ENCODE measurements around the gene BCL10. TPM values are rescaled to one million over a fixed set of nuclear protein-coding genes. Genes with fewer than 3 reads are reported as not detected.

Gene BCL10
- total RNA-seq, 4 donors from 2014 or later = 34.2 to 65.5 (median 56.5) TPM

DNA sequence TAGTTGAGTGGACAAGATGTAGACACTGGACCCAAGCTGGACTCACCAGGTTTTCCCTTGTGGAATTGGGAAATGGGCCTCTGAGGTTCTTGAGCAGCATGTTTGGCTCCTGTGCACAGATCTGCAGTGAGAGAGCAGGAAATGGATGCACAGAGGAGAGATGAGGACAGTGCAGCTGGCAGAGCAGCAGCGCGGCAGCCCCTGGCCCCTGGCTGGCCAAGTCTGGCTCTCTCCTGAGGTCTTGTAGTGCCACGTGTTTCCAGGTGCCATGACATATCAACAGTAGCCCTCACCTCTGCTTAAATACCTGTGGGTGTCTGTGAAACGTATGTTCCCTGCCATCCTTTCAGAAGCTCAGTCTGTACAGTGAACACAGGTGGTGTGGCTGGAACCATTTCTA is 19.2 kb upstream of the BCL10 start:
- WGBS, 2 donors (ENCODE audit: low coverage in 1 of 2) = 85% methylated on average over 4 of the region's 4 CpGs; no CpG with 5 or more reads in 1 of the 2 donors
- Histone ChIP-seq H3K36me3 (no peaks in the 10 kb centered on the region), H3K9me3 (no peaks in the 10 kb centered on the region), H3K4me1 (peaks cover 9 to 20% (median 15%) of the 10 kb centered on the region in 4 donors), H3K27me3 (no peaks in the 10 kb centered on the region), H3K27ac (no peak overlapping the region), H3K4me3 (no peak overlapping the region)
- no peak for TF ChIP-seq POLR2A (IDR thresholded peaks at IDR 0.05)
- in situ Hi-C loops (cut with MboI; ENCODE audit: low pct_ligation_motif_present in 1 of 4, low pct_unique_long_range_greater_than_20kb in 1 of 4, low sequenced_read_pairs in 3 of 4) (no loop called here), intact Hi-C loops (cut with DNase I; ENCODE audit: low total_unique reads) (no loop called here)
- no peak for DNase-seq

DNA sequence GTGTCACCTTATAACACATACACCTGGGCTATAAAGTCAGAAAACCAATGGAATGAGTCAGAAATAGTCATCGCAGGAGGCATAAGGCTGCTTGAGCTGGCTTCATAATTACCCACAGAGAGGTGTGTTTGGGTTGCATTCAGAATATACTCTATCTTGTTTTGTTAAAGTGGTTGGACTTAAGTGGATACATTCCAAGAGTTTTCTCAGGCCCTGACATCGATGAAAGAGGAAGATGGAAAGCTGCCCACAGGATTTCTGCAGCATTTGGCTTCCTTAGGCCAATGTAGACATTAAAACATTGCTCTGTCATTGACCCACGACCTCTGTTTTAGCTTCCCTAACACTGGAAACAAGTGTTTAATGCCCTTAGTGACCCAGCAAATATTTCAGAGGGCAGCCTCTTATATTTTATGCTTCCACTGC is 18.6 kb upstream of the BCL10 start:
- in situ Hi-C loops (cut with MboI; ENCODE audit: low pct_ligation_motif_present in 1 of 4, low pct_unique_long_range_greater_than_20kb in 1 of 4, low sequenced_read_pairs in 3 of 4) (no loop called here), intact Hi-C loops (cut with DNase I; ENCODE audit: low total_unique reads) (no loop called here)
- Histone ChIP-seq H3K27ac (no peak overlapping the region), H3K4me1 (peaks cover 9 to 20% (median 15%) of the 10 kb centered on the region in 4 donors), H3K9me3 (no peaks in the 10 kb centered on the region), H3K4me3 (no peak overlapping the region), H3K27me3 (no peaks in the 10 kb centered on the region), H3K36me3 (no peaks in the 10 kb centered on the region)
- WGBS, 2 donors (ENCODE audit: low coverage in 1 of 2) = 46 to 60% methylated on average over 2 to 3 of the region's 3 CpGs
- TF ChIP-seq POLR2A (IDR thresholded peaks at IDR 0.05) (no peak), EP300 (IDR thresholded peaks at IDR 0.05; ENCODE audit: low read depth) (no peak), POLR2AphosphoS5 (IDR thresholded peaks at IDR 0.05) (no peak)
- TF ChIP-seq, protein P1, sequence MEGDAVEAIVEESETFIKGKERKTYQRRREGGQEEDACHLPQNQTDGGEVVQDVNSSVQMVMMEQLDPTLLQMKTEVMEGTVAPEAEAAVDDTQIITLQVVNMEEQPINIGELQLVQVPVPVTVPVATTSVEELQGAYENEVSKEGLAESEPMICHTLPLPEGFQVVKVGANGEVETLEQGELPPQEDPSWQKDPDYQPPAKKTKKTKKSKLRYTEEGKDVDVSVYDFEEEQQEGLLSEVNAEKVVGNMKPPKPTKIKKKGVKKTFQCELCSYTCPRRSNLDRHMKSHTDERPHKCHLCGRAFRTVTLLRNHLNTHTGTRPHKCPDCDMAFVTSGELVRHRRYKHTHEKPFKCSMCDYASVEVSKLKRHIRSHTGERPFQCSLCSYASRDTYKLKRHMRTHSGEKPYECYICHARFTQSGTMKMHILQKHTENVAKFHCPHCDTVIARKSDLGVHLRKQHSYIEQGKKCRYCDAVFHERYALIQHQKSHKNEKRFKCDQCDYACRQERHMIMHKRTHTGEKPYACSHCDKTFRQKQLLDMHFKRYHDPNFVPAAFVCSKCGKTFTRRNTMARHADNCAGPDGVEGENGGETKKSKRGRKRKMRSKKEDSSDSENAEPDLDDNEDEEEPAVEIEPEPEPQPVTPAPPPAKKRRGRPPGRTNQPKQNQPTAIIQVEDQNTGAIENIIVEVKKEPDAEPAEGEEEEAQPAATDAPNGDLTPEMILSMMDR (IDR thresholded peaks at IDR 0.05) = no peak
- DNase-seq = no peak

DNA sequence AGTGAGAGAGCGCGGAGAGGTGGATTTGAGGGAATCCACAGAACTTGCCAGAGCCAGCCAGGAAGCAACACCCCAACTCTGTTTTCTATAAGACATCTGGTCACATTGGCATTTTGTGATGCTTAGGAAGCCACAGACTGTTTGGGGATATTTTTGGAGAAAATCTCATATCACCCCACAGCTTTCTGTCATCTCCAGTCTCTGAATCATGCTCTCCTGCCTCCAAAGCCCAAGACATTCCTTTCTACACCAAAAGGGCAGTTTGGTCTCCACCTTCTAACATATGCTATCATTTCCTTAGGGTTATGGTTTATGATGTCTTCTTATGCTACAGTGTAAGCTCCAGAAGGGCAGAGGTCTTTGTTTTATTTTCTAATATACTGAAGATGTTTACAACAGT is 14.4 kb upstream of the BCL10 start:
- H3K9me3 ChIP-seq = no peaks in the 10 kb centered on the region
- H3K4me1 ChIP-seq = no peaks in the 10 kb centered on the region
- intact Hi-C loops (cut with DNase I; ENCODE audit: low total_unique reads) (no loop called here), in situ Hi-C loops (cut with MboI; ENCODE audit: low pct_ligation_motif_present in 1 of 4, low pct_unique_long_range_greater_than_20kb in 1 of 4, low sequenced_read_pairs in 3 of 4) (no loop called here)
- WGBS, 2 donors (ENCODE audit: low coverage in 1 of 2) = 97 to 100% methylated on average over 2 of the region's 2 CpGs
- H3K27ac ChIP-seq = no peak overlapping the region
- no peaks in the 10 kb centered on the region for H3K36me3 ChIP-seq
- H3K4me3 ChIP-seq = no peak overlapping the region
- TF ChIP-seq, protein P1 (IDR thresholded peaks at IDR 0.05) = no peak
- H3K27me3 ChIP-seq = no peaks in the 10 kb centered on the region
- no peak for DNase-seq

DNA sequence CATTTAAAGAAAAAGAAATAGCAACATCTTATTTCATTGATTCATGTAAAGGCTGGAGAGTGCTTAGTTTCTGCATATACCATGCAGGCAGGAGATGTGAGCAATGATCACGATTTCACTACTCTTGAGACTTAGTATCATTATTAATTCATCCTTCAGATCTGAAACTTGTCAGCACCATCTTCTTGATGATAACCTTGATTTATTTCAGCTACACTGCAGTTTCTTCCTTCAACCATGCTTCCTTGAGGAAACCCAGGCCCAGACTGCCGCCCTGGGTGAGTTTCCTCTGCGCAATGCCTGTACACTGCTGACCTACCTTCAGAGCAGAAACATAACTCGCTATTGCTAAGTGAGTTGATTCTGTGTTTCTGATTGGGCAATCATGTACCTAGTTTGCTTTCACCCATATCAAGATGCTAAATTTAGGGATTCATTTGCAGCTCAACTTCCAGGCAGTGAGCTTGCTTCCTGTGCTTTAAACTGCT is 13.5 kb upstream of the BCL10 start:
- DNase-seq = no peak
- H3K27me3 ChIP-seq = no peaks in the 10 kb centered on the region
- 78 to 83% methylated on average over 3 to 4 of the region's 4 CpGs for WGBS, 2 donors (ENCODE audit: low coverage in 1 of 2)
- no peak for TF ChIP-seq EP300 (IDR thresholded peaks at IDR 0.05; ENCODE audit: low read depth)
- TF ChIP-seq, protein P1 (IDR thresholded peaks at IDR 0.05) = no peak
- intact Hi-C loops (cut with DNase I; ENCODE audit: low total_unique reads) (loop anchor here (5.0 kb wide), 1 partner anchor 938 kb away; no protein-coding TSS in a partner anchor), in situ Hi-C loops (cut with MboI; ENCODE audit: low pct_ligation_motif_present in 1 of 4, low pct_unique_long_range_greater_than_20kb in 1 of 4, low sequenced_read_pairs in 3 of 4) (no loop called here)
- H3K27ac ChIP-seq = no peak overlapping the region
- H3K9me3 ChIP-seq = no peaks in the 10 kb centered on the region
- H3K4me3 ChIP-seq = no peak overlapping the region
- H3K36me3 ChIP-seq = no peaks in the 10 kb centered on the region
- no peaks in the 10 kb centered on the region for H3K4me1 ChIP-seq

DNA sequence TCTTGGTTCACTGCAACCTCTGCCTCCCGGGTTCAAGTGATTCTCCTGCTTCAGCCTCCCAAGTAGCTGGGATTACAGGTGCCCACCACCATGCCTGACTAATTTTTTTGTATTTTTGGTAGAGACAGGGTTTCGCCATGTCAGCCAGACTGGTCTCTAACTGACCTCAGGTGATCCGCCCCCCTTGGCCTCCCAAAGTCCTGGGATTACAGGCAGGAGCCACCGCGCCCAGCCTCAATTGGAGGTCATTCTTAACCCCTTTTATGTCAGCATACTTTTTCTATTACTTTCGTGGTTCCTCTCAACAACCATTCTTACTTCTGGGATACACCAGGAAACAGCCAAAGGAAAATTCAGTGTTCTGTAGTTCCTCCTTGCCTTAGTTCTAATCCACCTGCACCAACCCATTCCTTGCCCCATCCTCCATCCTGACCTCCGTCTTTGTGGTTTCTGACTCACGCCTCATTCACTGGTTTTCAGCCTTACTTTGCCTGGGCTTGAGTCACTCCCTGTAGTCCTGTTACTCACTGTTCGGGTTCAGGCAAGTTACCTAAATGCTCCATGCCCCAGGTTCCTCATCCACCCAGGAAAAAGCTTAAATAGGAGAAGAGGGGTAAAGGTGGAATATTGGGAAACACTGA is 12.9 kb upstream of the BCL10 start:
- in situ Hi-C loops (cut with MboI; ENCODE audit: low pct_ligation_motif_present in 1 of 4, low pct_unique_long_range_greater_than_20kb in 1 of 4, low sequenced_read_pairs in 3 of 4) (no loop called here), intact Hi-C loops (cut with DNase I; ENCODE audit: low total_unique reads) (loop anchor here (5.0 kb wide), 1 partner anchor 937 kb away; no protein-coding TSS in a partner anchor)
- TF ChIP-seq POLR2A (IDR thresholded peaks at IDR 0.05) = no peak
- TF ChIP-seq, protein P1 (IDR thresholded peaks at IDR 0.05) = no peak
- no peak for TF ChIP-seq POLR2AphosphoS5 (IDR thresholded peaks at IDR 0.05)
- no peak for TF ChIP-seq EP300 (IDR thresholded peaks at IDR 0.05; ENCODE audit: low read depth)
- Histone ChIP-seq H3K36me3 (no peaks in the 10 kb centered on the region), H3K4me1 (no peaks in the 10 kb centered on the region), H3K9me3 (no peaks in the 10 kb centered on the region), H3K27ac (no peak overlapping the region), H3K4me3 (no peak overlapping the region), H3K27me3 (no peaks in the 10 kb centered on the region)
- no peak for DNase-seq
- 79 to 88% methylated on average over 4 to 9 of the region's 9 CpGs for WGBS, 2 donors (ENCODE audit: low coverage in 1 of 2)

Measured in transverse colon (tissue), 4 donors.